ENCODE data around the gene CCDC9.

The CCDC9 gene

GRCh38 chr19:47228168-47228936, 28.0 kb upstream of the CCDC9 start:
- TF ChIP-seq FOXM1 (IDR thresholded peaks at IDR 0.05; ENCODE audit: borderline replicate concordance, low read depth) (no peak), REST (IDR thresholded peaks at IDR 0.05; ENCODE audit: low read depth) (no peak), YY1 (IDR thresholded peaks at IDR 0.05; ENCODE audit: low read depth) (no peak), USF1 (IDR thresholded peaks at IDR 0.05) (no peak), EP300 (IDR thresholded peaks at IDR 0.05; ENCODE audit: borderline replicate concordance) (no peak), EGR1 (IDR thresholded peaks at IDR 0.05) (no peak), CREB1 (IDR thresholded peaks at IDR 0.05; ENCODE audit: low read depth) (no peak), TEAD4 (IDR thresholded peaks at IDR 0.05) (no peak), CEBPB (IDR thresholded peaks at IDR 0.05) (no peak), ZBTB7A (IDR thresholded peaks at IDR 0.05; ENCODE audit: low read depth) (no peak)

GRCh38 chr19:47228937-47229675, 27.2 kb upstream of the CCDC9 start:
- TF ChIP-seq RAD21 (IDR thresholded peaks at IDR 0.05; ENCODE audit: low read depth) (no peak), ZBTB7A (IDR thresholded peaks at IDR 0.05; ENCODE audit: low read depth) (no peak), TAF1 (IDR thresholded peaks at IDR 0.05; ENCODE audit: low read depth) (no peak), YY1 (IDR thresholded peaks at IDR 0.05; ENCODE audit: low read depth) (no peak), TCF12 (IDR thresholded peaks at IDR 0.05; ENCODE audit: low read depth) (no peak), CREB1 (IDR thresholded peaks at IDR 0.05; ENCODE audit: low read depth) (no peak), USF1 (IDR thresholded peaks at IDR 0.05) (no peak), TEAD4 (IDR thresholded peaks at IDR 0.05) (no peak), CEBPB (IDR thresholded peaks at IDR 0.05) (no peak), REST (IDR thresholded peaks at IDR 0.05; ENCODE audit: low read depth) (no peak), MAX (IDR thresholded peaks at IDR 0.05) (no peak), NFIC (IDR thresholded peaks at IDR 0.05) (no peak), FOXM1 (IDR thresholded peaks at IDR 0.05; ENCODE audit: borderline replicate concordance, low read depth) (no peak), EP300 (IDR thresholded peaks at IDR 0.05; ENCODE audit: borderline replicate concordance) (no peak), EGR1 (IDR thresholded peaks at IDR 0.05) (no peak)

- TF ChIP-seq EP300 (IDR thresholded peaks at IDR 0.05; ENCODE audit: borderline replicate concordance): no peak
- no peak for TF ChIP-seq REST (IDR thresholded peaks at IDR 0.05; ENCODE audit: low read depth)
- no peak for TF ChIP-seq TAF1 (IDR thresholded peaks at IDR 0.05; ENCODE audit: low read depth)
- TF ChIP-seq ZBTB7A (IDR thresholded peaks at IDR 0.05; ENCODE audit: low read depth): no peak
- TF ChIP-seq MAX (IDR thresholded peaks at IDR 0.05): no peak
- TF ChIP-seq USF1 (IDR thresholded peaks at IDR 0.05): no peak
- TF ChIP-seq YY1 (IDR thresholded peaks at IDR 0.05; ENCODE audit: low read depth): no peak
- no peak for TF ChIP-seq CREB1 (IDR thresholded peaks at IDR 0.05; ENCODE audit: low read depth)
Observed at GRCh38 chr19:47229676-47230053, 26.7 kb upstream of the CCDC9 start.
